GM12872 (cell line): ENCODE data around the gene GALNS.

ENCODE experiments used
- CTCF ChIP-seq: IDR thresholded peaks from 3 replicates; pipeline ENCODE4 v1.5.1; 2011; ENCODE audit warnings: low read depth, mild to moderate bottlenecking, low read length, moderate library complexity; ENCODE audit not compliant: insufficient read depth

The GALNS gene

DNA sequence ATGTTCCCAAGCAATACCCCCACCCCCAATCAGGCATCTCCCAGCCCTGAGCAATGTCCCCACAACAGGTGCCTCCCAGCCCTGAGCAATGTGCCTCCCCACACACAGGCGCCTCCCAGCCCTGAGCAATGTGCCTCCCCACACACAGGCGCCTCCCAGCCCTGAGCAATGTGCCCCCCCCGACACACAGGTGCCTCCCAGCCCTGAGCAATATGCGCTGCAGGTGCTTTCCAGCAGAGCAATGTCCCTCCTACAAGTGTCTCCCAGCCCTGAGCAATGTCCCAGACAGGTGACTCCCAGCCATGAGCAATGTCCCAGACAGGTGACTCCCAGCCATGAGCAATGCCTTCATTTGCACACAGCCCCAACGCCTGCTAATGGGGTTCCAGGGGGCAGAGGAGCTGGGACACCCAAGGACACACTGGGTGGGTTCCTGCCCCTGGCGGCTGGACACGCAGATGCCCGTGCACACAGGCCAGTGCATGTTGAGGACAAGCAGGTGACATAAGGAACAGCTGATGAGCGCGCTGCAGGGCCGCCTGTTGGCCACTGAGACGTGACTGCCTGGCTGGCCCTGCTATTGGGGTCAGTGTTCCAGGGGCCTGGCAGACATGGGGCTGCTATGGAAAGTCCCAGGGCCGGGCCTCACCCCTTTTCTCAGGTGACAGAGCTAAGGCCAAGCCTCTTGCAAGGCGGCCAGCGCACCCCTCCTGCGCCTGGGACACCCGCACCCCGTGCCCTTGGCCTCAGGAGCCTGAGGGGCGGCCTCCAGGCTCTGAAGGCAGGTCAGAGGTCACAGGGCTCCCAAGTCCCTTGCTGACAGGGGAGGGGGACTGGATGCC, 36.6 kb upstream of the GALNS start:
- TF ChIP-seq CTCF: no peak

GRCh38 chr16:88892065-88892464, 35.3 kb upstream of the GALNS start:
- no peak for TF ChIP-seq CTCF

DNA sequence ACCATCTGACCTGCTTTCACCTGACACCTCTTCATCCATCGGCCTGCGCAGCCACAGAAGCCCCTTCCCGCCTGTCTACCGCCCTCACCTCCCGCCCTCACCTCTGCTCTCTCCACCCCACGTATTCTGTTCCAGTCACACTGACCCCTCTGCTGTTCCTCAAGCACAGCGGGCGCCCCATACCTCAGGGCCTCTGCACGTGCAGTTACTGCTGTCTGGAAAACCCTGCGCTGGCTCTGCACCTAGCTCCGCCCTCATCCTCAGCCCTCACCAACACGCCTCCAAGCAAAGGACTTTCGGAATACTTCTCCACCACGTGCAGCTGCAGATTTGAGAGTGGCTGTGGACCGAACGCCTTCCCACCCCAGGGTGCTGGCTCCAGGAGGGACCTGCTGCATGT, 34.3 kb upstream of the GALNS start:
- no peak for TF ChIP-seq CTCF

GRCh38 chr16:88888461-88889387, 32.0 kb upstream of the GALNS start:
- TF ChIP-seq CTCF: no peak

DNA sequence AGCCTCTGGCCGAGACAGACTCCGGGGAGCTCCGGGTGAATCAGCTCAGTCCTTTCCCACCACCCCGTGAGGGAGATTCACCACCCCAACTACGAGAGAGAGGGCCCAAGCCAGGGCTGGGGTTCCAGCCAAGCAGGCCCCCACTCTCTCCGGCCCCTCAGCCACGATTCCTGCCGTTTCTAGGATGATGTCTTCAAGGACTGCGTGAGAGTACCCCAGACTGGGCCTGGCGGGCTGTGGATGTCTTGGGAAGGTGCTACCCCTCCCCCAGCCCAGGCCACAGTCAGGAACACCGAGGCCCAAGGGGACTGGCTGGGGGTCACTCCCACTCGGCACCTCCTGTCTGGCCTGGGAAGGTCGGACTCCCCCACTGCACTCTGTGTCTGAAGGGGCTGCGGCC, 31.3 kb upstream of the GALNS start:
- no peak for TF ChIP-seq CTCF

DNA sequence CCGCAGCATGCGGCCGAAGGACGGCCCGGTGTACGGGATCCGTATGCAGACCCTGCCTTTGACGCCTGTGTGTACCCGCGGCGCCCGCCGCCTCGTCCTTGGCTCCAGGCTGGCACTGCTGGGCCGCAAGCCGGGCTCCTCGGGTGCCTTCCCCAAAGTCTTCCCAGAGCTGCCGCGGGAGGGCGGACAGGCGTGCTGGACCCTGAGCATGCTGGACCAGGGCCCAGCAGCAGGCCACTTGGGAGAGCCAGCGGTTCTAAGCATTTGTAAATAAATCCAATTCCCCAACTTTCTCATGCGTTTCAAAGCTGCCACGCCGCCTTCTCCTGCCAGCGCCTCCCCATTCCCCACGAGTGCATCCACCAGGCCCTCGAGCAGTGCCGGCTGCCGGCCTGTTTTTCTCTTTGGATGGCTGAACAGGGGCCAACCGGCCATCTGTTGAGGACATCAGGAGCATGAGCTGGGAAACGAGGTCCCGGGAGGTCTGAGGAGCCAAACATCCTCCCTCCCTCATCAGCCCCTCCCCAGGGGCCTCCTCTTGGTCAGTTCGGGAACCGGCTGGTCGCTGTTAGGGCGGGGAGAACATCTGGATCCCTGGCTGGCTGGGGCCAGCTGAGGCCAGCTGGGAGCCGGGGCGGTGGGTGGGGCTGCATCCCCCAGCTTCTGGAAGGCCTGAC, 30.2 kb upstream of the GALNS start:
- TF ChIP-seq CTCF: no peak

DNA sequence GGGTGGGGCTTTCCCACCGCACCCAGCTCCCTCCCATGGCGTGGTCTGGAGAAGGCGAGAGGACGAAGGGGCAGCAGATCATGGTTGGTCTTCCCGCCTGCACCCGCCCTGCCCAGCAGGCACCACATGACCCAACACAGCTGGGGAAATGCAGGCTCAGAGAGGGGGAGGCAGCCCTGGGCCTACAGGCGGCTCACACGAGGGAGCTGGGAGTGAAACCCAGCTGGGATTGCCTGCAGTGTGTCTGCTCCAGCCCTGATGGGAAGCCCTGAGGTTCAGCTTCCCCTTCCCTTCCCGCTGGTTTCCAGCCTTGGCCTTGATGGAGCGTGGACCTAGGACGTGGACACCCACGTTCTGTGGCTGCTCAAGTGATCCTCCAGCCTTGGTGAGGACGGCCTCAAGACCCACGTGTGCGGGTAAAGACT, 29.7 kb upstream of the GALNS start:
- no peak for TF ChIP-seq CTCF
